Peyer's patch (tissue), 4 donors: Measurements from ENCODE around the gene UBE2H. TPM values are rescaled to one million over a fixed set of nuclear protein-coding genes. Genes with fewer than 3 reads are reported as not detected.

Experiments used
- DNase-seq, 3 donors: peaks; one replicate each; pipeline ENCODE4 v3.0.0-alpha.2; 2017 to 2019
- H3K27ac ChIP-seq, 4 donors: fragments of 200-600 bp; sonication (generic); one replicate each; pipeline ENCODE4 v1.5.1; 2016 to 2019
- H3K27me3 ChIP-seq, 2 donors: fragments of 200-600 bp; sonication (generic); one replicate each; pipeline ENCODE4 v1.5.1; 2019
- H3K36me3 ChIP-seq, 3 donors: fragments of 200-600 bp; sonication (generic); one replicate each; pipeline ENCODE4 v1.5.1; 2016 to 2019
- H3K4me1 ChIP-seq, 4 donors: fragments of 200-600 bp; sonication (generic); one replicate each; pipeline ENCODE4 v1.5.1; 2016 to 2019
- H3K4me3 ChIP-seq, 4 donors: fragments of 200-600 bp; sonication (generic); 1 replicate in 3 of 4; 2 replicates in 1 of 4; pipeline ENCODE4 v1.5.1; 2016 to 2019; ENCODE audit warnings: mild to moderate bottlenecking in 1 of 4
- H3K9me3 ChIP-seq, 4 donors: fragments of 200-600 bp; sonication (generic); one replicate each; pipeline ENCODE4 v1.5.1; 2016 to 2019; ENCODE audit warnings: mild to moderate bottlenecking in 1 of 4
- POLR2A ChIP-seq, 2 donors: fragments of 450-650 bp; IDR thresholded peaks; one replicate each; pipeline ENCODE4 v1.5.1; 2017; ENCODE audit warnings: antibody characterized with exemption in 2 of 2, mild to moderate bottlenecking in 2 of 2, moderate library complexity in 2 of 2
- total RNA-seq, 4 donors: library from RNA; depleted of rRNA; stranded (reverse); fragments of >200 nt; gene quantifications; one replicate each; pipeline ENCODE4 v1.1.0, GENCODE V29; 2016
- TF ChIP-seq, protein P1 (sequence below), 6 experiments: fragments of 450-650 bp in 4 of 6; fragments of 200-600 bp in 2 of 6; sonication (generic) in 1 of 6; IDR thresholded peaks; one replicate each; pipeline ENCODE4 v1.5.1; 2017 to 2019; ENCODE audit warnings: antibody characterized with exemption in 6 of 6, mild to moderate bottlenecking in 3 of 6, moderate library complexity in 1 of 6

UBE2H gene
- total RNA-seq, 4 donors from 2014 or later, result 33.5 to 59.4 (median 51.4) TPM

DNA sequence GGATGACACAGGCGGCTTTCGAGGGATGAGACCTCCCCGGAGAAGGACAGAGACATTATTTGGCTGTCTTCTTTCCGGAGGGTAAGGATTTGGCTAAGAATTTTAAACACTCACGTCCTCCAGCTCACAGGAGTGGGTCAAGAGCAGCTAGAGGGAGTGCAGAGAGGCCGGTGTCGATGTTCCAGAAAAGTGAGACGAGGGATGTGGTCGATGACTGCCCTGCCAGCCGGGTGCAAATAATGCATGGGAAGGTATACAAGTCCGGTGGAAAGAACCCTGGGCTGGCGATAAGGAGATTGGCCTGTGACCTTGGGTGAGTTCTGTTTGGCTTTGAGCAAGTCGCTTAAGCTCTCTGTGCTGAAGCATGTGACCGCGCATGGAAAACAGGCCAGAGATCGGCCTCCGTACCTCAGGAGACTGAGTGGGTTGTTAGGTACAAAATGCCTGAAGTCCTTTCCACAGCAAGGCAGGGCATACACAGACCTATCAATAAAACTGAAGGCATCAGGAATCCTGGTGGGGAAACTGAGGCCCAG, 149.1 kb downstream of the UBE2H start:
- no peaks in the 10 kb centered on the region for H3K9me3 ChIP-seq
- no peaks in the 10 kb centered on the region for H3K4me1 ChIP-seq
- DNase-seq, result no peak
- H3K4me3 ChIP-seq, result no peak overlapping the region
- no peaks in the 10 kb centered on the region for H3K36me3 ChIP-seq
- H3K27ac ChIP-seq, result no peak overlapping the region
- no peak for TF ChIP-seq POLR2A (IDR thresholded peaks at IDR 0.05)
- TF ChIP-seq, protein P1, sequence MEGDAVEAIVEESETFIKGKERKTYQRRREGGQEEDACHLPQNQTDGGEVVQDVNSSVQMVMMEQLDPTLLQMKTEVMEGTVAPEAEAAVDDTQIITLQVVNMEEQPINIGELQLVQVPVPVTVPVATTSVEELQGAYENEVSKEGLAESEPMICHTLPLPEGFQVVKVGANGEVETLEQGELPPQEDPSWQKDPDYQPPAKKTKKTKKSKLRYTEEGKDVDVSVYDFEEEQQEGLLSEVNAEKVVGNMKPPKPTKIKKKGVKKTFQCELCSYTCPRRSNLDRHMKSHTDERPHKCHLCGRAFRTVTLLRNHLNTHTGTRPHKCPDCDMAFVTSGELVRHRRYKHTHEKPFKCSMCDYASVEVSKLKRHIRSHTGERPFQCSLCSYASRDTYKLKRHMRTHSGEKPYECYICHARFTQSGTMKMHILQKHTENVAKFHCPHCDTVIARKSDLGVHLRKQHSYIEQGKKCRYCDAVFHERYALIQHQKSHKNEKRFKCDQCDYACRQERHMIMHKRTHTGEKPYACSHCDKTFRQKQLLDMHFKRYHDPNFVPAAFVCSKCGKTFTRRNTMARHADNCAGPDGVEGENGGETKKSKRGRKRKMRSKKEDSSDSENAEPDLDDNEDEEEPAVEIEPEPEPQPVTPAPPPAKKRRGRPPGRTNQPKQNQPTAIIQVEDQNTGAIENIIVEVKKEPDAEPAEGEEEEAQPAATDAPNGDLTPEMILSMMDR (IDR thresholded peaks at IDR 0.05), result no peak
- no peaks in the 10 kb centered on the region for H3K27me3 ChIP-seq

DNA sequence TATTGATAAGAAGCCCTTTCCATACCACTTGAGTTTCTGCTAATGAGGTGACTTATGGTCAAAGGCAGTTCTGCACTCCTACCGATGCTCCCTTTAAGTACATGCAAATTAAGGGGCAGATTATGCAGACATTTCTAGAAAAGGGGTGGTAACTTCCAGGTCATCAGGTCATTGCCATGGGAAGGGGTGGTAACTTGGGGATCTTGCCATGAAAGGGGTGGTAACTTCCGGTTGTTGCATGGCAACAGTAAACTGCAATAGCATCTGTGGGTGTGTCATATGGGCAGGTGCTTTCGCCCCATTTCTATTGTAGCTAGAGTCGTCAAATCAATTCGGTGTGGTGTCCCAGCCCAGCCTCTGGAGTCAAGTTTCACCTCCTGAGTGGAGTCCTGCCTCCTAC, 150.9 kb downstream of the UBE2H start:
- Histone ChIP-seq H3K4me3 (no peak overlapping the region), H3K36me3 (no peaks in the 10 kb centered on the region), H3K9me3 (no peaks in the 10 kb centered on the region), H3K27me3 (no peaks in the 10 kb centered on the region), H3K27ac (no peak overlapping the region), H3K4me1 (no peaks in the 10 kb centered on the region)
- no peak for DNase-seq
- TF ChIP-seq, protein P1 (IDR thresholded peaks at IDR 0.05), result no peak
- TF ChIP-seq POLR2A (IDR thresholded peaks at IDR 0.05), result no peak

- DNase-seq, result no peak
- H3K27me3 ChIP-seq, result no peaks in the 10 kb centered on the region
- H3K4me3 ChIP-seq, result no peak overlapping the region
- no peak overlapping the region for H3K27ac ChIP-seq
- H3K36me3 ChIP-seq, result no peaks in the 10 kb centered on the region
- no peaks in the 10 kb centered on the region for H3K4me1 ChIP-seq
- TF ChIP-seq POLR2A (IDR thresholded peaks at IDR 0.05), result no peak
- TF ChIP-seq, protein P1 (IDR thresholded peaks at IDR 0.05), result no peak
- no peaks in the 10 kb centered on the region for H3K9me3 ChIP-seq
Measured at GRCh38 chr7:129800901-129801300, 151.9 kb downstream of the UBE2H start.

GRCh38 chr7:129799350-129799955, 153.3 kb downstream of the UBE2H start:
- TF ChIP-seq POLR2A (IDR thresholded peaks at IDR 0.05), result no peak
- TF ChIP-seq, protein P1 (IDR thresholded peaks at IDR 0.05), result no peak
- no peak for DNase-seq
- H3K4me3 ChIP-seq, result no peak overlapping the region
- no peaks in the 10 kb centered on the region for H3K27me3 ChIP-seq
- H3K4me1 ChIP-seq, result no peaks in the 10 kb centered on the region
- H3K27ac ChIP-seq, result no peak overlapping the region
- no peaks in the 10 kb centered on the region for H3K9me3 ChIP-seq
- no peaks in the 10 kb centered on the region for H3K36me3 ChIP-seq

DNA sequence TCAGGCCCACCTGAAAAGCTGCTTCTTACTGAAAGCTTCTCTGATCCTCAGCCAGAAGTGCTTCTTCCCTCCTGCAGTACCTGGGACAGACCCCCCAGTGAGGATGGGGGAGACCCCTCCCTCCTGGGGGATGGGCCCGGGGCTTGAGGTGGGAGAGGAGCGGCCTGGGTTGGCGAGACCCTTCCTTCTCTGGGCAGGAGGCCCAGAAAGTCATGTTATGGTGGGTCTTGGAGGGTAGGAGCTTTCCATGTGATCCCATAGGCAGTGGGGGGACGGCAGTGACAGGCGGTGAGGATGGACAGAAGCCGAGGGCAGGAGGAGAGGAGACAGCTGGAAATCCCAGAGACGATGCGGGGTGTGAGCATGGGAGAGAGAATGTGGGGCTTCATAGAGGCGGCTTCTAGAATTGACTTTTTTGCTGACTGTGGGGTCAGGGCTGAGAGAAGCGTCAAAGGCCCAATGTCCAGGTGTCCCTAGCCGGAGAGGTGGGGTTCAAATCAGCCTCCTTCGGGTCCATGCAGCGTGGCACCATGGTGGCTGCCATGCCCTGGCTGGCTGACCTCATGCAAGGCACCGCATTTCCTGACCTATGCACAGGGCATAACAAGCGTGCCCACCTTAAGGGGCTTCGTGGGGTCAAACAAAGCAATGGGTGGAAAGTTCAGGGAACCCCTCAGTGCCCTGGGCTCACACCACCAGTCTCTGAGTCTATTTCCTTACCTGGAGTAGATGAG, 154.0 kb downstream of the UBE2H start:
- H3K9me3 ChIP-seq, result no peaks in the 10 kb centered on the region
- H3K4me3 ChIP-seq, result no peak overlapping the region
- DNase-seq, result no peak
- H3K27ac ChIP-seq, result no peak overlapping the region
- TF ChIP-seq, protein P1 (IDR thresholded peaks at IDR 0.05), result no peak
- no peak for TF ChIP-seq POLR2A (IDR thresholded peaks at IDR 0.05)
- no peaks in the 10 kb centered on the region for H3K27me3 ChIP-seq
- H3K4me1 ChIP-seq, result no peaks in the 10 kb centered on the region
- no peaks in the 10 kb centered on the region for H3K36me3 ChIP-seq
